ENCODE data around the gene STXBP2.

- no peak for TF ChIP-seq POLR2AphosphoS5 (IDR thresholded peaks at IDR 0.05)
- TF ChIP-seq CTCF (IDR thresholded peaks at IDR 0.05): no peak
- TF ChIP-seq EP300 (IDR thresholded peaks at IDR 0.05): no peak
These were observed 17.1 kb upstream of the STXBP2 start for GRCh38 chr19:7619671-7620441.

Measured in upper lobe of left lung (tissue), 4 donors.